Activated CD4-positive, alpha-beta T cell treated with anti-CD3 and anti-CD28 coated beads, Interleukin-2, amount 50 U/mL, for 48 hours (primary cell): Measurements from ENCODE around the gene EIF3CL.
"Not testable (repeated sequence)": the region's sequence is repeated elsewhere in the genome, so short reads cannot be mapped to it uniquely, and the experiment has no call there.

ENCODE experiments used
- DNase-seq, 2 experiments: peaks; one replicate each; pipeline ENCODE4 v3.0.0-alpha.2; 2020

EIF3CL gene

DNA sequence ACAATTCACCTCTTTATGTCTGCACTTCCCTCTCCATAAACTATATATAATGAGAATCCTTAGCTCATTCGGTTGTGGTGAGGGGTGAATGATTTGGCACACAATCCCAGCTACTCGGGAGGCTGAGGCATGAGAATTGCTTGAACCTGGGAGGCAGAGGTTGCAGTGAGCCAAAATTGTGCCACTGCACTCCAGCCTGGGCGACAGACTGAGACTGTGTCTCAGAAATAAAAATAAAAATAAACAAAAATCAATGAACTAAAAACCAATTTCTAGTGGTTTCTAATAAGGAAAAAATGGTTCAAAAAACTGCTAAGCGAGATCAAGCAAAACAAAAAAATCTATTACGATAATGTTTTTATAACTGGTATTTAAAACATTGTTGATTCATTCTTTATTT is 40.2 kb downstream of the EIF3CL start, which contains the start of gene NPIPB6:
Gene NPIPB6 (minus strand): TSS at position 101 of the 400 bp plus-strand sequence. CDS start 686 bp downstream, outside the sequence.
- DNase-seq = not testable (repeated sequence)

DNA sequence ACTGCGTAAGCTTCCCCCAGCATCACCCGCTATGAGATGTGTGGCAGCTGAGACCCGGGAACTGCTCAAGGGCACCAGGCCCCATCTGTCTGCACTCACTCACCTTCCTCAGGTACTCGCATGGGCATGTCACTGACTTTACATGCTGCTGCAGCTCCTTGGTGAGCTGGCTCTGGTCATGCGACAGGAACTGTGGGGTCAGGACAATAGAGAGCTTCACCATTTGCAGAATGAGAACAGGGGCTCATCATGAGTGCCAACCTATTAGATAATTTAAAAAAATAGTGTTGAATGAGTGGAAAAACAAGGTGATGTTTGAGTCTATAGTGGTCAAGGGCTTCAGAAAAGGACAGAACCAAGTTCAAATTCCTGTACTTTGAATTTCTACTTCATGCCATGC is 41.0 kb downstream of the EIF3CL start:
- not testable (repeated sequence) for DNase-seq

DNA sequence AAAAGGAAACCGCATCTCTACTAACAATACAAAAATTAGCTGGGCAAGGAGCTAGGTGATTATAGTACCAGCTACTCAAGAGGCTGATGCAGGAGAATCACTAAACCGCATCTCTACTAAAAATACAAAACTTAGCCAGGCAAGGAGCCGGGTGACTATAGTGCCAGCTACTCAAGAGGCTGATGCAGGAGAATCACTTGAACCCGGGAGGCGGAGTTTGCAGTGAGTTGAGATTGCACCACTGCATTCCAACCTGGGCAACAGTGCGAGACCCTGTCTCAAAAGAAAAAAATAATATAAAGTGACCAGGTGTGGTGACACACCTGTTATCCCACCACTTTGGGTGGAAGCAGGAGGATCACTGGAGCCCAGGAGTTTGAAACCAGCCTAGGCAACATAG is 65.4 kb downstream of the EIF3CL start:
- DNase-seq = not testable (repeated sequence)

DNA sequence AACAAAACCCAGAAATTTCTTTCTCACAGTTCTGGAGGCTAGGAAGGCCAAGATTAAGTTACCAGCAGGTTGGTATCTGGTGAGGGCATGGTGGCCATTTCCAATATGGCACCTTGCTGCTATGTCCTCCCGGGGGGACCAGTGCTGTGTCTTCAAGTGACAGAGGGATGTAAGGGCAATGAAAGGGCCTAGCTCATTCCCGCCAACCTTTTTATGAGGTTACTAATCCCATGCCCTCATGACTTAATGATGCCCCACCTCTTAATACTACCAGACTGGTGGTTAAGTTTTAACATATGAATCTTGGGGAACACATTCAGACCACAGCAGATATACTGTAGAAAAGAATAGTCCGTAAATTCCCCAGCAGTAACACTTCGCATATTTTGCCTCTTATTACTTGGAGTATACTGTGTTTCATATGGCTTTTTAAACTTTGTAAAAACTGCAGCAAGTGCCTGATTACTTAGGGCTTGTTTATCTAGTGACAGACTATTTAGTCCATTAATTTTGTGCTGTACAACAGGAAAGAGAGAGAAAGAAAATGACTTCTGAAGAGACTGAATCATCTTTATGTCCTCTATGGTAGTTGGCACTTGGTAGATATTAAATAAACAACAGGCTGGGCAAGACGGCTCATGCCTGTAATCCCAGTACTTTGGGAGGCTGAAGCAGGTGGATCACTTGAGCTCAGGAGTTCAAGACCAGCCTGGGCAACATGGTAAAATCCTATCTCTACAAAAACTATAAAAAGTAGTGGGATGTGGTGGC is 66.5 kb downstream of the EIF3CL start:
- not testable (repeated sequence) for DNase-seq

DNA sequence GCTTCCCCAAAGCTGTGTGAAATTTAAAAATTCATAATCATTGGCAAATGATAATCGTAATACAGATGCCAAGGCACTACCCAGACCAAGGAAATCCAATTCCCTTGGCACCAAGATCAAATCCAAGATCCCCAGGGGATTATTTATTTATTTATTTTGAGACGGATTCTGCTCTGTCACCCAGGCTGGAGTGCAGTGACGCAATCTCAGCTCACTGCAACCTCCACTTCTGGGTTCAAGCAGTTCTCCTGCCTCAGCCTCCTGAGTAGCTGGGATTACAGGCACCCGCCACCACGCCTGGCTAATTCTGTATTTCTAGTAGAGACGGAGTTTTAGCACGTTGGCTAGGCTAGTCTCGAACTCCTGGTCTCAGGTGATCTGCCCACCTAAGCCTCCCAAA is 68.0 kb downstream of the EIF3CL start:
- not testable (repeated sequence) for DNase-seq

DNA sequence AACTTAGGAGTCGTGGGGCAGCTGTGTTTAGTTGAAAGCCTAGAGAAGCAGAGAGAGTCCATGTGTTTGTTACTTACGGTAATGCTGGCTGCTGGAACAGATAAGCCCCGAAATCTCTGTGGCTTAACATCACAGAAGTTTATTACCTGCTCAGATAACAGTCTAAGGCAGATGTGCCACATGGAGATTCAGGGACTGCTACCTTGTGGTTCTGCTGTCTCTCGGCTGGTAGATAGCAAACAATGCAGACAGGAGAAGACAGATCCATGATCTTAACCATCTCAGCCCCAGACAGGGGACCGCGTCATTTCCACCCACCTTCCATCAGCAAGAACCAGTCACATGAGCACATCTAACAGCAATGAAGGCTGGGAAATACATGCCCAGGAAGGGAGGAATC is 71.0 kb downstream of the EIF3CL start:
- not testable (repeated sequence) for DNase-seq

DNA sequence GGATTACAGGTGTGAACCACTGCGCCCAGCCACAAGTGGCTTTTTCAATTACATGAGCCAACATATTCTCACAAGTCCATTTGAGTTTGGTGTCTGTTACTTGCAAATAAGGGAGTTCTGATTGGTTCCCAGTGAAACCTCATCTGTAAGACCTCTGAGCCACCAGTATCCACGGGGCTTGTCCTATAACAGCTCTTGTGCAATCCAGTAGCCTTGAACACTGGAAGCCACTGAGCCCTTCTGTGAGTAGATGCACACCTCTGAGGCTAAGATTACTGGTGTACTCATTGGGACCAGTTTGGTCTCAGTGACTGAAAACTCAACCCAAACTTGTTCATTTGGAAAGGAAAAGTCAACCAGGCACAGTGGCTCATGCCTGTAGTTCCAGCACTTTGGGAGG is 72.7 kb downstream of the EIF3CL start:
- not testable (repeated sequence) for DNase-seq

DNA sequence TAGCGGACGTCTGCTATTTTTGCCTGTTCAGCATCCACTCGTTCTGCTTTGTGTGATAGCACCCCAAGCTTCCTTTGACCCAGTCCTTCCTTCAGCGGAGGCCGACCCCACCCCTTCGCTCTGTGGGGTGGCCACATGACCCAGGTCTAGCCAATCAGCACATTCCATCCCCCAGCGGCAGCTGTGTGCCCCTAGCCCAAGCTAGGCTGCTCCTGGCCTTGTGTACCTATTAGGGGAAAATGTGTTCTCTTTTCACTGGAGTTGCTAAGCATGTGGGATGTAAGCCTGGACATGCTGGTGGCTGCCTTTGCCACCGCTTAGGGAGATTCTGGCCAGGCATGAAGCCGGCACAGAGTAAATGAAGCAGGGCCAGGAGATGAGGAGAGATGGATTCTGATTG is 73.4 kb downstream of the EIF3CL start:
- DNase-seq = not testable (repeated sequence)
